HG02678 (cell line): ENCODE results near the gene TUBB4B.

Source experiments
- ATAC-seq: cut with Tn5 transposase; IDR thresholded peaks from one replicate; pipeline ENCODE4 v1.9.1; 2021; ENCODE audit warnings: mild to moderate bottlenecking, moderate library complexity; ENCODE audit not compliant: unreplicated experiment

TUBB4B gene

GRCh38 chr9:137224830-137225694 is 16.0 kb upstream of the TUBB4B start, which contains the start of gene CYSRT1:
TSS of gene CYSRT1 (plus strand) at chr9:137225174. CDS start at chr9:137225622, 448 bp downstream.
- no peak for ATAC-seq

- ATAC-seq: no peak
Observed at GRCh38 chr9:137225699-137226331, 15.3 kb upstream of the TUBB4B start.

- no peak for ATAC-seq
Observed at GRCh38 chr9:137226338-137227053, 14.6 kb upstream of the TUBB4B start.

- no peak for ATAC-seq
Observed at GRCh38 chr9:137227054-137227852, 13.8 kb upstream of the TUBB4B start, which contains the start of gene RNF224. TSS of gene RNF224 (plus strand) at chr9:137227502. CDS start at chr9:137228336, 834 bp downstream.

- no peak for ATAC-seq
Observed at GRCh38 chr9:137227853-137228505, 13.1 kb upstream of the TUBB4B start.

GRCh38 chr9:137228506-137228967 is 12.6 kb upstream of the TUBB4B start:
- ATAC-seq: no peak

- ATAC-seq: no peak
Observed at GRCh38 chr9:137228968-137229896, 11.9 kb upstream of the TUBB4B start.

GRCh38 chr9:137229903-137230704 is 11.0 kb upstream of the TUBB4B start:
- no peak for ATAC-seq

- ATAC-seq: no peak
Observed at GRCh38 chr9:137230705-137231371, 10.2 kb upstream of the TUBB4B start, which contains the start of gene SLC34A3. TSS of gene SLC34A3 (plus strand) at chr9:137230901. CDS start at chr9:137231703, 802 bp downstream.

GRCh38 chr9:137231372-137232039 is 9.6 kb upstream of the TUBB4B start:
- ATAC-seq: no peak

- ATAC-seq: no peak
Observed at GRCh38 chr9:137232101-137232500, 9.0 kb upstream of the TUBB4B start.

GRCh38 chr9:137232510-137232909 is 8.6 kb upstream of the TUBB4B start:
- ATAC-seq: no peak

GRCh38 chr9:137233143-137233980 is 7.7 kb upstream of the TUBB4B start:
- ATAC-seq: no peak

GRCh38 chr9:137234055-137234697 is 6.9 kb upstream of the TUBB4B start:
- no peak for ATAC-seq

- no peak for ATAC-seq
Observed at GRCh38 chr9:137234758-137235423, 6.2 kb upstream of the TUBB4B start.
